Hematopoietic multipotent progenitor cell treated with erythropoietin and hydrocortisone succinate and interleukin-3 and kit ligand, for 6 days (in vitro differentiated cells): ENCODE data around the gene ABHD2.
"Not testable (repeated sequence)": the region's sequence is repeated elsewhere in the genome, so short reads cannot be mapped to it uniquely, and the experiment has no call there.

Source experiments
- DNase-seq: peaks from one replicate; pipeline ENCODE4 v3.0.0-alpha.2; 2015

Gene ABHD2

GRCh38 chr15:89099968-89100367, 11.7 kb downstream of the ABHD2 start:
- no peak for DNase-seq

GRCh38 chr15:89101302-89102193, 13.3 kb downstream of the ABHD2 start:
- DNase-seq, result peak; percentile 78

GRCh38 chr15:89103481-89104171, 15.4 kb downstream of the ABHD2 start:
- DNase-seq, result peak; percentile 73

GRCh38 chr15:89104172-89104564, 15.9 kb downstream of the ABHD2 start:
- DNase-seq, result no peak

GRCh38 chr15:89105147-89105546, 16.9 kb downstream of the ABHD2 start:
- DNase-seq, result no peak

GRCh38 chr15:89106200-89106599, 17.9 kb downstream of the ABHD2 start:
- no peak for DNase-seq

- peak; percentile 23 for DNase-seq
These were observed 19.7 kb downstream of the ABHD2 start for GRCh38 chr15:89107984-89108383.

- no peak for DNase-seq
These were observed 20.6 kb downstream of the ABHD2 start for GRCh38 chr15:89108835-89109234.

- DNase-seq, result peak; percentile 33
These were observed 21.0 kb downstream of the ABHD2 start for GRCh38 chr15:89109238-89109637.

- DNase-seq, result no peak
These were observed 21.8 kb downstream of the ABHD2 start for GRCh38 chr15:89110060-89110459.

GRCh38 chr15:89111352-89111751, 23.1 kb downstream of the ABHD2 start:
- no peak for DNase-seq

- no peak for DNase-seq
These were observed 23.7 kb downstream of the ABHD2 start for GRCh38 chr15:89111961-89112340.

- DNase-seq, result peak; percentile 42
These were observed 24.2 kb downstream of the ABHD2 start for GRCh38 chr15:89112341-89112971.

- DNase-seq, result no peak
These were observed 25.2 kb downstream of the ABHD2 start for GRCh38 chr15:89113296-89114024.

- DNase-seq, result no peak
These were observed 26.7 kb downstream of the ABHD2 start for GRCh38 chr15:89114990-89115389.

- no peak for DNase-seq
These were observed 27.3 kb downstream of the ABHD2 start for GRCh38 chr15:89115547-89115946.

GRCh38 chr15:89116404-89116803, 28.1 kb downstream of the ABHD2 start:
- DNase-seq, result no peak

- DNase-seq, result no peak
These were observed 29.5 kb downstream of the ABHD2 start for GRCh38 chr15:89117790-89118189.

GRCh38 chr15:89118481-89118989, 30.3 kb downstream of the ABHD2 start:
- DNase-seq, result no peak

- no peak for DNase-seq
These were observed 31.5 kb downstream of the ABHD2 start for GRCh38 chr15:89119489-89120478.

- not testable (repeated sequence) for DNase-seq
These were observed 32.3 kb downstream of the ABHD2 start for GRCh38 chr15:89120479-89121000.
